HL-60 (cell line): Measurements from ENCODE around the gene IL17D.

ENCODE experiments used
- DNase-seq, 2 experiments: peaks; one replicate each; pipeline ENCODE4 v3.0.0-alpha.2; 2010 to 2020; ENCODE audit warnings: low read depth in 1 of 2, low spot score in 1 of 2
- H3K27ac ChIP-seq: fragments of 250-450 bp; sonication (Bioruptor Pico); replicated peaks from 2 replicates; pipeline ENCODE4 v1.5.1; 2020; ENCODE audit warnings: mild to moderate bottlenecking, moderate library complexity
- H3K27me3 ChIP-seq: fragments of 250-450 bp; sonication (Bioruptor Pico); 2 replicates; pipeline ENCODE4 v1.5.1; 2021; ENCODE audit warnings: mild to moderate bottlenecking, moderate library complexity; ENCODE audit not compliant: insufficient read depth, poor library complexity, severe bottlenecking
- H3K4me3 ChIP-seq: replicated peaks from 2 replicates; pipeline ENCODE4 v1.5.1; 2011; ENCODE audit warnings: mild to moderate bottlenecking, control low read depth, low read length; ENCODE audit not compliant: insufficient read depth
- GABPA ChIP-seq: IDR thresholded peaks from 2 replicates; pipeline ENCODE4 v1.6.1; 2012; ENCODE audit warnings: low read depth
- POLR2AphosphoS5 ChIP-seq: IDR thresholded peaks from 2 replicates; pipeline ENCODE4 v1.6.1; 2012; ENCODE audit warnings: low read depth
- SPI1 ChIP-seq: IDR thresholded peaks from 2 replicates; pipeline ENCODE4 v1.6.1; 2012; ENCODE audit warnings: low read depth, mild to moderate bottlenecking, borderline replicate concordance
- TF ChIP-seq, protein P1 (sequence below): IDR thresholded peaks from one replicate; pipeline ENCODE4 v1.5.1; 2011; ENCODE audit warnings: low read length, control low read depth, inconsistent platforms; ENCODE audit not compliant: insufficient read depth
- TF ChIP-seq, protein P2 (sequence below): IDR thresholded peaks from 2 replicates; pipeline ENCODE4 v1.6.1; 2012; ENCODE audit warnings: low read depth; ENCODE audit not compliant: insufficient replicate concordance

IL17D gene

DNA sequence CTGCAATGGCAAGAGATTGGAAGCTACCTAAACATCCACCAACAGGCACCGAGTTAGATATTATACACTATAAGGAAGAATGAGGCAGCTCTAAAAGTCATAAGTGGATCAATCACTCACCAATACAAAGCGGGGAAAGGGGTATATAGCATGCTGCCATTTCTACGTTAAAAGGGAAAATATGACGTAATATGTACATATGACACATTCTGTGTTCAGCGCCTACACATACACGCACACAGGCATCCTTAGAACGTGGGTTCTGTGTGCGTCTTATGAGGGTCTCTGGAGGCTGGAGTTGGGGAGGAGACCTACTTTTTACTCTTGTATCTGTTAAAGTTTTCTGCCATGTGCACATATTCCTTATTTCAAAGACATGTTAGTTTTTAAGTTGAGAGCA, 5.9 kb downstream of the IL17D start:
- no peak overlapping the region for H3K27ac ChIP-seq
- no peak overlapping the region for H3K4me3 ChIP-seq
- TF ChIP-seq SPI1 (no peak), POLR2AphosphoS5 (no peak), GABPA (no peak)
- TF ChIP-seq, protein P1, sequence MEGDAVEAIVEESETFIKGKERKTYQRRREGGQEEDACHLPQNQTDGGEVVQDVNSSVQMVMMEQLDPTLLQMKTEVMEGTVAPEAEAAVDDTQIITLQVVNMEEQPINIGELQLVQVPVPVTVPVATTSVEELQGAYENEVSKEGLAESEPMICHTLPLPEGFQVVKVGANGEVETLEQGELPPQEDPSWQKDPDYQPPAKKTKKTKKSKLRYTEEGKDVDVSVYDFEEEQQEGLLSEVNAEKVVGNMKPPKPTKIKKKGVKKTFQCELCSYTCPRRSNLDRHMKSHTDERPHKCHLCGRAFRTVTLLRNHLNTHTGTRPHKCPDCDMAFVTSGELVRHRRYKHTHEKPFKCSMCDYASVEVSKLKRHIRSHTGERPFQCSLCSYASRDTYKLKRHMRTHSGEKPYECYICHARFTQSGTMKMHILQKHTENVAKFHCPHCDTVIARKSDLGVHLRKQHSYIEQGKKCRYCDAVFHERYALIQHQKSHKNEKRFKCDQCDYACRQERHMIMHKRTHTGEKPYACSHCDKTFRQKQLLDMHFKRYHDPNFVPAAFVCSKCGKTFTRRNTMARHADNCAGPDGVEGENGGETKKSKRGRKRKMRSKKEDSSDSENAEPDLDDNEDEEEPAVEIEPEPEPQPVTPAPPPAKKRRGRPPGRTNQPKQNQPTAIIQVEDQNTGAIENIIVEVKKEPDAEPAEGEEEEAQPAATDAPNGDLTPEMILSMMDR: no peak
- TF ChIP-seq, protein P2, sequence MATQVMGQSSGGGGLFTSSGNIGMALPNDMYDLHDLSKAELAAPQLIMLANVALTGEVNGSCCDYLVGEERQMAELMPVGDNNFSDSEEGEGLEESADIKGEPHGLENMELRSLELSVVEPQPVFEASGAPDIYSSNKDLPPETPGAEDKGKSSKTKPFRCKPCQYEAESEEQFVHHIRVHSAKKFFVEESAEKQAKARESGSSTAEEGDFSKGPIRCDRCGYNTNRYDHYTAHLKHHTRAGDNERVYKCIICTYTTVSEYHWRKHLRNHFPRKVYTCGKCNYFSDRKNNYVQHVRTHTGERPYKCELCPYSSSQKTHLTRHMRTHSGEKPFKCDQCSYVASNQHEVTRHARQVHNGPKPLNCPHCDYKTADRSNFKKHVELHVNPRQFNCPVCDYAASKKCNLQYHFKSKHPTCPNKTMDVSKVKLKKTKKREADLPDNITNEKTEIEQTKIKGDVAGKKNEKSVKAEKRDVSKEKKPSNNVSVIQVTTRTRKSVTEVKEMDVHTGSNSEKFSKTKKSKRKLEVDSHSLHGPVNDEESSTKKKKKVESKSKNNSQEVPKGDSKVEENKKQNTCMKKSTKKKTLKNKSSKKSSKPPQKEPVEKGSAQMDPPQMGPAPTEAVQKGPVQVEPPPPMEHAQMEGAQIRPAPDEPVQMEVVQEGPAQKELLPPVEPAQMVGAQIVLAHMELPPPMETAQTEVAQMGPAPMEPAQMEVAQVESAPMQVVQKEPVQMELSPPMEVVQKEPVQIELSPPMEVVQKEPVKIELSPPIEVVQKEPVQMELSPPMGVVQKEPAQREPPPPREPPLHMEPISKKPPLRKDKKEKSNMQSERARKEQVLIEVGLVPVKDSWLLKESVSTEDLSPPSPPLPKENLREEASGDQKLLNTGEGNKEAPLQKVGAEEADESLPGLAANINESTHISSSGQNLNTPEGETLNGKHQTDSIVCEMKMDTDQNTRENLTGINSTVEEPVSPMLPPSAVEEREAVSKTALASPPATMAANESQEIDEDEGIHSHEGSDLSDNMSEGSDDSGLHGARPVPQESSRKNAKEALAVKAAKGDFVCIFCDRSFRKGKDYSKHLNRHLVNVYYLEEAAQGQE: no peak
- no peaks in the 10 kb centered on the region for H3K27me3 ChIP-seq
- DNase-seq: no peak

DNA sequence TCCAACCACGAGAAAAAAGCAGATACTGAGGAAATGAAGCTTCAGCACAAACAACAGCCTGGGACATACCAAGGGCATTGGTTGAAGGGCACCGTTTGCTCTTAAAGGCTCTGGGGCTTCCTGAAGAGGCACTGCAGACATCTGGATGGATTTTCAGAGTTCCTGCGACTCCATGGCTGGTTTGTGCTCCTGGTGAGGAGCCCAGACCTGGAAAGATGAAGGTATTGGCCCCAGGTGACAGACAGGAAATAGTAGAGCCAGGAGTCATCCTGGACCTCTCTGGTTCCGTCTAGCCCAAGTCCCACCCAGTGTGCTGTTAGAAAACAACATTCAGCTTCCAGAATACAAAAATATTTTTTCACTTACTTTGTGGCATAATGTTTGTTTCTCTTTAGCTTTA, 6.3 kb downstream of the IL17D start:
- no peak overlapping the region for H3K27ac ChIP-seq
- H3K27me3 ChIP-seq: no peaks in the 10 kb centered on the region
- DNase-seq: no peak
- no peak overlapping the region for H3K4me3 ChIP-seq
- TF ChIP-seq SPI1 (no peak), POLR2AphosphoS5 (no peak), GABPA (no peak)
- TF ChIP-seq, protein P1: no peak
- TF ChIP-seq, protein P2: no peak

DNA sequence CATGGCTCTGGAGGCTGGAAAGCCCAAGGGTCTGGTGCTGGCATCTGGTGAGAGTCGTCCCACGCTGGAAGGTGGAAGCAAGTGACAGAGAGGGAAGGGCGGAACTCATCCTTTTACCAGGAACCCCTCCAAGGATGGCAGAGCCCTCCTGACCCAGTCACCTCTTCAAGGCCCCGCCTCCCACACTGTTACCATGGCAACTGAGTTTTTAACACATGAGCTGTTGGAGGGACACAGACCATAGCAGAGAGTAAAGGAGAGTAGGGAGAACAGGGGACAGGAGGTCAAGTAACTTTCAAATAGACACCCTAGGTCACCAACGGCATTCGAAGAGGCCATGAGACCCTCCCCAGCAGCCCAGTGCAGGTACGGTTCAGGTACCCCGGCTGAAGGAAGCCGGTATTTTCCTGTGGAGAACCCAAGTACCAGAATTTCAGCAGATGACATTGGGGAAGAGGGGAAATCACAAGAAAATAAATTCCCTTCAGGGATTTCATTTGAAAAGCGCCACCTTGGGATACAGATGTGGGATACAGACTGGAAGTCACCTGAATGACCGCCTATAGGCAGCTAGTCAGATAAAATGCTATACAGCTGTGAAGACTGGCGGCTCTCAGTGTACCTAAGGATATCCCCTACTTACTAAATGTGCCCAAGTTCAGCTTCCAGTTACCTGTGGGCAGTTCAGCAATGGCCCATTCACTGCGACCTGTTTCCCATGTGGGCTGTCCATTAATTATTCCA, 8.0 kb downstream of the IL17D start:
- Histone ChIP-seq H3K27me3 (no peaks in the 10 kb centered on the region), H3K27ac (no peak overlapping the region), H3K4me3 (no peak overlapping the region)
- TF ChIP-seq, protein P2: no peak
- TF ChIP-seq GABPA (no peak), POLR2AphosphoS5 (no peak), SPI1 (no peak)
- TF ChIP-seq, protein P1: no peak
- DNase-seq: no peak
